ENCODE measurements around the gene CFLAR.

The CFLAR gene

DNA sequence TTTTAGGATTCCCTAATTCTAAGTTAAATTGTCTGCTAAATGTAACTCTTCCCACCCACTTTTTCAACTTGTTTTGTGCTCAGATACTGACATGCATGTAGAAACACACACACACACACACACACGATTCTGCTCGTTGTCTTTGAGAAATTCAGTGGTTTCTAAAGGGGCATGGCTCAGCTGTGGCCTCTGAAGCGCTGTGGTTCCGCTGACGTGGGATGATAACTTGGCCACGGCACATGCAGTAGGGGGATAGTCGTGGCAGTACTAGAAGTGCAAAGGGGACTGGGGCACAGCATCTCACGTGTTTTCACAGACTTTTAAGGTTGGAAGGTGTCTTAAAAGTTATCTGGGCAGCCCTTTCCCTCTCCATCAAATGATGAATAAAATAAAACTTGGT is 85.4 kb downstream of the CFLAR start:
- no peaks in the 10 kb centered on the region for H3K4me1 ChIP-seq (ENCODE audit: control insufficient read depth, insufficient read depth, low read length)
- H3K9ac ChIP-seq (ENCODE audit: low read length) = no peak overlapping the region
- H3K27me3 ChIP-seq (ENCODE audit: control insufficient read depth, insufficient read depth, low read length) = no peaks in the 10 kb centered on the region
- H3K9me3 ChIP-seq (ENCODE audit: control insufficient read depth, insufficient read depth, low read depth, low read length) = no peaks in the 10 kb centered on the region
- peaks cover 8% of the 10 kb centered on the region; the same call in 1 of the 2 replicates for H3K36me3 ChIP-seq (ENCODE audit: control insufficient read depth, insufficient read depth, low read length)
- no peak overlapping the region for H3K27ac ChIP-seq (ENCODE audit: low read depth, low read length)
- no peak overlapping the region for H3K4me3 ChIP-seq (ENCODE audit: low read depth, low read length)

- H3K9me3 ChIP-seq (ENCODE audit: control insufficient read depth, insufficient read depth, low read depth, low read length) = no peaks in the 10 kb centered on the region
- H3K4me3 ChIP-seq (ENCODE audit: low read depth, low read length) = no peak overlapping the region
- H3K9ac ChIP-seq (ENCODE audit: low read length) = no peak overlapping the region
- no peak overlapping the region for H3K27ac ChIP-seq (ENCODE audit: low read depth, low read length)
- no peaks in the 10 kb centered on the region for H3K4me1 ChIP-seq (ENCODE audit: control insufficient read depth, insufficient read depth, low read length)
- H3K27me3 ChIP-seq (ENCODE audit: control insufficient read depth, insufficient read depth, low read length) = no peaks in the 10 kb centered on the region
- H3K36me3 ChIP-seq (ENCODE audit: control insufficient read depth, insufficient read depth, low read length) = peaks cover 6% of the 10 kb centered on the region; the same call in 1 of the 2 replicates
These were observed 88.1 kb downstream of the CFLAR start for GRCh38 chr2:201203916-201204654.

GRCh38 chr2:201204655-201205514 is 88.9 kb downstream of the CFLAR start:
- H3K27ac ChIP-seq (ENCODE audit: low read depth, low read length) = no peak overlapping the region
- no peaks in the 10 kb centered on the region for H3K4me1 ChIP-seq (ENCODE audit: control insufficient read depth, insufficient read depth, low read length)
- H3K9ac ChIP-seq (ENCODE audit: low read length) = no peak overlapping the region
- H3K9me3 ChIP-seq (ENCODE audit: control insufficient read depth, insufficient read depth, low read depth, low read length) = no peaks in the 10 kb centered on the region
- H3K36me3 ChIP-seq (ENCODE audit: control insufficient read depth, insufficient read depth, low read length) = peaks cover 11% of the 10 kb centered on the region; the same call in 1 of the 2 replicates
- H3K27me3 ChIP-seq (ENCODE audit: control insufficient read depth, insufficient read depth, low read length) = no peaks in the 10 kb centered on the region
- no peak overlapping the region for H3K4me3 ChIP-seq (ENCODE audit: low read depth, low read length)

DNA sequence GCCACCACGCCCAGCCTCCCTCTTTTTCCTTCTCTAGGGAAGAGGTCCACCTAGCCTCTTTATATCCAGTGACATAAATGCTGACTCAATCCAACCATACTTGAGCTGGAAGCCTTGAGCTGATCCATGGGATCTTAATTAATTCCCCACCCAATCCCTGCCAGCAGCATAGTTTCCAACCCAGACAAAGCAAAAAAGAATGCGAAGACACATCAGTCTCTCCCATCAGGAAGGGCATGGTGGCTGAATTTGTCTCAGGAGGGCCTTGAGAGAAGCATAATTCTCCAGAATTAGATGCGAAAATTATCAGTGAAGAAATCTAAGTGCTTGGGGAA is 89.5 kb downstream of the CFLAR start:
- H3K9me3 ChIP-seq (ENCODE audit: control insufficient read depth, insufficient read depth, low read depth, low read length) = no peaks in the 10 kb centered on the region
- H3K4me1 ChIP-seq (ENCODE audit: control insufficient read depth, insufficient read depth, low read length) = no peaks in the 10 kb centered on the region
- no peak overlapping the region for H3K27ac ChIP-seq (ENCODE audit: low read depth, low read length)
- H3K36me3 ChIP-seq (ENCODE audit: control insufficient read depth, insufficient read depth, low read length) = peaks cover 12% of the 10 kb centered on the region; the same call in 1 of the 2 replicates
- H3K4me3 ChIP-seq (ENCODE audit: low read depth, low read length) = no peak overlapping the region
- no peak overlapping the region for H3K9ac ChIP-seq (ENCODE audit: low read length)
- no peaks in the 10 kb centered on the region for H3K27me3 ChIP-seq (ENCODE audit: control insufficient read depth, insufficient read depth, low read length)

DNA sequence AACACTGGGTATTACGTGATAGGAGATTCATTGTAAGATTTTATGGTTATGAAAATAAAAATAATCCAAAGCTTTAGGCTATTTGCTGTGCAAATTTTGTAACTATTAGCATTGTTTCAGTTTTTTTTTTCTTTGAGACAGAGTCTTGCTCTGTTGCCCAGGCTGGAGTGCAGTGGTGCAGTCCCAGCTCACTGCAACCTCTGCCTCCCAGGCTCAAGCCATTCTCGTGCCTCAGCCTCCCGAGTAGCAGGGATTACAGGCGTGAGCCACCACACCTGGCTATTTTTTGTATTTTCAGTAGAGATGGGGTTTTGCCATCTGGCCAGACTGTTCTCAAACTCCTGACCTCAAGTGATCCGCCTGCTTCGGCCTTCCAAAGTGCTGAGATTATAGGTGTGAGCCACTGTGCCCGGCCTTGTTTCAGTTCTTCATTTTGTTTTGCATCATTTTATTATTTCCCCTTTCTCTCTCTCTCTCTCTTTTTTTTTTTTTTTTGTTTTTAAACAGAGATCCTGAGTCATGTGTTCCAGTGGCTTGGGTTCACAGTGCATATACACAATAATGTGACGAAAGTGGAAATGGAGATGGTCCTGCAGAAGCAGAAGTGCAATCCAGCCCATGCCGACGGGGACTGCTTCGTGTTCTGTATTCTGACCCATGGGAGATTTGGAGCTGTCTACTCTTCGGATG is 92.7 kb downstream of the CFLAR start:
- no peak overlapping the region for H3K27ac ChIP-seq (ENCODE audit: low read depth, low read length)

DNA sequence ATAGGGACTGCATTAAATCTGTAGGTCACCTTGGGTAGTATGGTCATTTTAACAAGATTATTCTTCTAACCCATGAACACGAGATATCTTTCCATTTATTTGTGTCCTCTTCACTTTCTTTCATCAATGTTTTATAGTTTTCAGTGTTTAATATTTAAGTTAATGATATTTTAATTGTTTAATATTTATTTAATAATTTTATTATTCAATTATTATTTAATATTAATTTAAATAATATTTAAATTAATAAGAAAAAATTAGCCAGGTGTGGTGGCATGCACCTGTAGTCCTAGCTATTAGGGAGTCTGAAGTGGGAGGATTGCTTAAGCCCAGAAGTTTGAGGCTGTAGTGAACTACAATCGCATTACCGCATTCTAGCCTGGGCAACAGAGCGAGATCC is 100.0 kb downstream of the CFLAR start:
- no peaks in the 10 kb centered on the region; the same call in 1 of the 2 replicates for H3K9me3 ChIP-seq (ENCODE audit: control insufficient read depth, insufficient read depth, low read depth, low read length)
- H3K4me3 ChIP-seq (ENCODE audit: low read depth, low read length) = no peak overlapping the region
- H3K36me3 ChIP-seq (ENCODE audit: control insufficient read depth, insufficient read depth, low read length) = peaks cover 2% of the 10 kb centered on the region; the same call in 1 of the 2 replicates
- no peak overlapping the region for H3K27ac ChIP-seq (ENCODE audit: low read depth, low read length)
- no peak overlapping the region for H3K9ac ChIP-seq (ENCODE audit: low read length)
- peaks cover 21% of the 10 kb centered on the region for H3K4me1 ChIP-seq (ENCODE audit: control insufficient read depth, insufficient read depth, low read length)
- H3K27me3 ChIP-seq (ENCODE audit: control insufficient read depth, insufficient read depth, low read length) = no peaks in the 10 kb centered on the region

More for the DNA sequence above, 92.7 kb downstream of the CFLAR start:
- no peaks in the 10 kb centered on the region for H3K9me3 ChIP-seq (ENCODE audit: control insufficient read depth, insufficient read depth, low read depth, low read length)
- H3K4me1 ChIP-seq (ENCODE audit: control insufficient read depth, insufficient read depth, low read length) = no peaks in the 10 kb centered on the region
- no peak overlapping the region for H3K4me3 ChIP-seq (ENCODE audit: low read depth, low read length)
- no peaks in the 10 kb centered on the region for H3K27me3 ChIP-seq (ENCODE audit: control insufficient read depth, insufficient read depth, low read length)
- H3K36me3 ChIP-seq (ENCODE audit: control insufficient read depth, insufficient read depth, low read length) = peaks cover 12% of the 10 kb centered on the region; the same call in 1 of the 2 replicates
- H3K9ac ChIP-seq (ENCODE audit: low read length) = no peak overlapping the region

DNA sequence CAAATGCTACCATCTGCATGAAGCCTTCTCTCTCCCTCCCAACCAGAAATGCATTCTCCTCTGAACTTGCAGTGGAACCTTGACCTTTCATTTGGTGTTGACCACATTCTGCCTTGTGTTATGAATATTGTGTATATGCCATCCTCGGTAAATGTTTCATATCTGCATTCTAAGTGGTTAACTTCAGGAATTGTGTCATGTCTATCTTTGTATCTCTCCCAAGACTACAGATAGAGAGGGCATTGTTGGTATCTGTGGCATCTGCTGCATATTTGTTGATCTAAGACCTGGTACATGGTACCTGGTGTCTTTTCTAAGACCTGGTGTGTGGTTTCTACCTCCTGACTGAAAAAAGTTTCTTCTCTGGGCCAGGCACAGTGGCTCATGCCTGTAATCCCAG is 101.0 kb downstream of the CFLAR start:
- no peaks in the 10 kb centered on the region; the same call in 1 of the 2 replicates for H3K36me3 ChIP-seq (ENCODE audit: control insufficient read depth, insufficient read depth, low read length)
- H3K4me1 ChIP-seq (ENCODE audit: control insufficient read depth, insufficient read depth, low read length) = peaks cover 28% of the 10 kb centered on the region
- no peak overlapping the region for H3K4me3 ChIP-seq (ENCODE audit: low read depth, low read length)
- H3K27me3 ChIP-seq (ENCODE audit: control insufficient read depth, insufficient read depth, low read length) = no peaks in the 10 kb centered on the region
- H3K9me3 ChIP-seq (ENCODE audit: control insufficient read depth, insufficient read depth, low read depth, low read length) = no peaks in the 10 kb centered on the region; the same call in 1 of the 2 replicates
- no peak overlapping the region for H3K9ac ChIP-seq (ENCODE audit: low read length)
- no peak overlapping the region for H3K27ac ChIP-seq (ENCODE audit: low read depth, low read length)

- Histone ChIP-seq H3K9me3 (ENCODE audit: control insufficient read depth, insufficient read depth, low read depth, low read length) (no peaks in the 10 kb centered on the region; the same call in 1 of the 2 replicates), H3K9ac (ENCODE audit: low read length) (no peak overlapping the region), H3K27ac (ENCODE audit: low read depth, low read length) (no peak overlapping the region), H3K36me3 (ENCODE audit: control insufficient read depth, insufficient read depth, low read length) (no peaks in the 10 kb centered on the region; the same call in 1 of the 2 replicates), H3K4me1 (ENCODE audit: control insufficient read depth, insufficient read depth, low read length) (peaks cover 28% of the 10 kb centered on the region), H3K27me3 (ENCODE audit: control insufficient read depth, insufficient read depth, low read length) (no peaks in the 10 kb centered on the region), H3K4me3 (ENCODE audit: low read depth, low read length) (no peak overlapping the region)
These were observed 102.8 kb downstream of the CFLAR start for GRCh38 chr2:201218780-201219179.

DNA sequence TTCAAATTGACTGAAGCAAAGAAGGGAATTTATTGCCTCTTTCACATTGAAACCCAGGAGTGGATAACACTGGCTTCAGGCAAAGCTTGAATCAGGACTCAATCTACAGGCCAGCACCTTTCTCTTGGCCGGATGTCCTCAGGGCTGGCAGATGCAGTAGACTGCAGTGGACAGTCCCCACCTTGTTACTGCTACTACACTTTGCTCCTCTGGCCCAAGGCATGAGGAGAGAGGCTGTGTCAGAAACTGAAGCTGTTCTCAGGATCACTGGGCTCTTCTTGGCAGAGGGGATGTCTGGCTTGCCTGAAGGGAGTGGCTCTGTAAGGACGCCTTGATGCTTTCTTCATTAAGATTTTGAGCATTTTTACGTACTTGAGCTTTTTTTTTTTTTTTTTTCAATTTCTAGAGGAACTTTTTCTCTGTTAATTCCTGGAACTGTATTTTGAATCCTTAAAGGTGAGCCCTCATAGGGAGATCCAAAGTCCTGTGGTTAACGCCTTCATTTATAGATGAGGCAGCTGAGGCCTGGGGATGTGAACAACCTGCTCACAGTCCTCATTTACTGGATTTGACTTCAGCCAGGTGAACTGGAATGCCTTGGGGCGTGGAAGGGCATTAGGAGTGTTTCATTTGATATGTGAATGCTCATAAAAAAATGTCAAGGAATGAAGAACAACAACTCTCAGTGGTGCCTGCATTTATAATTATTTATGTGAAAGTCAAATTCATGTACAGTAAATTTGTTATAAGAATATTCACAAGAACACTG is 103.5 kb downstream of the CFLAR start:
- H3K36me3 ChIP-seq (ENCODE audit: control insufficient read depth, insufficient read depth, low read length) = no peaks in the 10 kb centered on the region; the same call in 1 of the 2 replicates
- no peaks in the 10 kb centered on the region; the same call in 1 of the 2 replicates for H3K9me3 ChIP-seq (ENCODE audit: control insufficient read depth, insufficient read depth, low read depth, low read length)
- H3K9ac ChIP-seq (ENCODE audit: low read length) = peak overlapping the region; percentile 50
- H3K27ac ChIP-seq (ENCODE audit: low read depth, low read length) = peak overlapping the region; percentile 84; the same call in 1 of the 2 replicates
- peaks cover 28% of the 10 kb centered on the region for H3K4me1 ChIP-seq (ENCODE audit: control insufficient read depth, insufficient read depth, low read length)
- H3K4me3 ChIP-seq (ENCODE audit: low read depth, low read length) = peak overlapping the region; percentile 2; the same call in 1 of the 2 replicates
- no peaks in the 10 kb centered on the region for H3K27me3 ChIP-seq (ENCODE audit: control insufficient read depth, insufficient read depth, low read length)

DNA sequence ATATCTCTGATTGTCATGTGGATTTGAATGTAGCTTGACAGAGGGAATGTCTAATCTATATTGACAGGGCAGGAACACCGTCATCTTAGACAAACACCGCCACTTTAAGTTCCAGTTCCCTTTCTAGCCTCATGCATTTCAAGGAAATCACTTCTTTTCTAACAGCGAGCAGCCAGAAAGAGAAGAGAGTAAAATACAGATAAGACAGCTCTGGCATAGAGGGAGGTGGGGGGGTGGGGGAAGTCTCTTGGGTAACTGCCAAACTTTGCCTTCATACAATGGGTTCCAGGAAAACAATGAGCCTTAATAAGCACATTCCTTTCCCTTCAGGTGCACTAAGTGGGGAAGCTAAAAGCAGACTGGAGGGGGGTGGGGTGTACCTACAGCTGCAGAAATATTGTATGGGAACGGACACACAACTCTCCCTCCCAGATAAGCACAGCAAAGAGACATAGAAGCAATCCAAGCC is 104.2 kb downstream of the CFLAR start:
- no peaks in the 10 kb centered on the region; the same call in 1 of the 2 replicates for H3K9me3 ChIP-seq (ENCODE audit: control insufficient read depth, insufficient read depth, low read depth, low read length)
- no peaks in the 10 kb centered on the region; the same call in 1 of the 2 replicates for H3K36me3 ChIP-seq (ENCODE audit: control insufficient read depth, insufficient read depth, low read length)
- H3K4me1 ChIP-seq (ENCODE audit: control insufficient read depth, insufficient read depth, low read length) = peaks cover 28% of the 10 kb centered on the region
- peak overlapping the region; percentile 84; the same call in 1 of the 2 replicates for H3K27ac ChIP-seq (ENCODE audit: low read depth, low read length)
- H3K9ac ChIP-seq (ENCODE audit: low read length) = peak overlapping the region; percentile 77
- H3K4me3 ChIP-seq (ENCODE audit: low read depth, low read length) = peak overlapping the region; percentile 2; the same call in 1 of the 2 replicates
- no peaks in the 10 kb centered on the region for H3K27me3 ChIP-seq (ENCODE audit: control insufficient read depth, insufficient read depth, low read length)

All from HUES6 (cell line).